ENCODE data around the gene AMD1.

AMD1 gene

DNA sequence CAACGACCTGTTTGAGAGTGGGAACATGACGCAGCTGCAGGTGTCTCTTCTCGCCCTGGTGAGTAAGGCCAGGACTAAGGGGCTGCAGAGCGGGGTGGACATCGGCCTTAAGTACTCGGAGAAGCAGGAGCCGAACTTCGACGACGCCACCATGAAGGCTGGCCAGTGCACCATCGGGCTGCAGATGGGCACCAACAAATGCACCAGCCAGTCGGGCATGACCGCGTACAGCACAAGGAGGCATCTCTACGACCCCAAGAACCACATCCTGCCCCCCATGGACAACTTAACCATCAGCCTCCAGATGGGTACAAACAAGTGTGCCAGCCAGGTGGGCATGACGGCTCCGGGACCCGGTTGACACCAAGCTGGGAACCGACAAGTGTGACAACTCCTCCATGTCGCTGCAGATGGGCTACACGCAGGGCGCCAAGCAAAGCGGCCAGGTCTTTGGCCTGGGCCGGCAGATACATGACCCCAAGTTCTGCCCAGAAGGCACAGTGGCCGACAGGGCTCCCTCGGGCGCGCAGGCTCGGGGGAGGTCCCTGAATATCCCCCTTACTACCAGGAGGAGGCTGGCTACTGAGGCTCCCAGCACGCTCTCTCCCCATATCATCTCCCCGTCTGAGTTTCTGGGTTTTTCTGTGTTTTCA is 15.9 kb upstream of the AMD1 start:
- TF ChIP-seq, protein P1, sequence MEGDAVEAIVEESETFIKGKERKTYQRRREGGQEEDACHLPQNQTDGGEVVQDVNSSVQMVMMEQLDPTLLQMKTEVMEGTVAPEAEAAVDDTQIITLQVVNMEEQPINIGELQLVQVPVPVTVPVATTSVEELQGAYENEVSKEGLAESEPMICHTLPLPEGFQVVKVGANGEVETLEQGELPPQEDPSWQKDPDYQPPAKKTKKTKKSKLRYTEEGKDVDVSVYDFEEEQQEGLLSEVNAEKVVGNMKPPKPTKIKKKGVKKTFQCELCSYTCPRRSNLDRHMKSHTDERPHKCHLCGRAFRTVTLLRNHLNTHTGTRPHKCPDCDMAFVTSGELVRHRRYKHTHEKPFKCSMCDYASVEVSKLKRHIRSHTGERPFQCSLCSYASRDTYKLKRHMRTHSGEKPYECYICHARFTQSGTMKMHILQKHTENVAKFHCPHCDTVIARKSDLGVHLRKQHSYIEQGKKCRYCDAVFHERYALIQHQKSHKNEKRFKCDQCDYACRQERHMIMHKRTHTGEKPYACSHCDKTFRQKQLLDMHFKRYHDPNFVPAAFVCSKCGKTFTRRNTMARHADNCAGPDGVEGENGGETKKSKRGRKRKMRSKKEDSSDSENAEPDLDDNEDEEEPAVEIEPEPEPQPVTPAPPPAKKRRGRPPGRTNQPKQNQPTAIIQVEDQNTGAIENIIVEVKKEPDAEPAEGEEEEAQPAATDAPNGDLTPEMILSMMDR (IDR thresholded peaks at IDR 0.05; ENCODE audit: insufficient read depth, low read length, missing control alignments) = no peak
- CTCF ChIA-PET = no interaction called here
- DNase-seq (ENCODE audit: low read depth, low spot score) = no peak
- POLR2A ChIA-PET = interaction anchor here (1.0 kb wide), 1 partner anchor 16 kb away, joined by 3 read pairs; the partner anchor contains the start of gene AMD1
- no peak overlapping the region for H3K4me3 ChIP-seq (ENCODE audit: low read depth, low read length)

GRCh38 chr6:110859335-110859792 is 15.2 kb upstream of the AMD1 start:
- DNase-seq (ENCODE audit: low read depth, low spot score) = no peak
- POLR2A ChIA-PET = no interaction called here
- no peak overlapping the region for H3K4me3 ChIP-seq (ENCODE audit: low read depth, low read length)

GRCh38 chr6:110864824-110865223 is 9.8 kb upstream of the AMD1 start:
- TF ChIP-seq, protein P1 (IDR thresholded peaks at IDR 0.05; ENCODE audit: insufficient read depth, low read length, missing control alignments) = no peak
- H3K4me3 ChIP-seq (ENCODE audit: low read depth, low read length) = no peak overlapping the region
- no peak for DNase-seq (ENCODE audit: low read depth, low spot score)
- POLR2A ChIA-PET = interaction anchor here (2.4 kb wide), 1 partner anchor 10 kb away, joined by 9 read pairs; the partner anchor contains the start of gene AMD1
- CTCF ChIA-PET = interaction anchor here (1.5 kb wide), 1 partner anchor 9 kb away, joined by 4 read pairs; no protein-coding TSS in a partner anchor

More at GRCh38 chr6:110859335-110859792, 15.2 kb upstream of the AMD1 start:
- CTCF ChIA-PET = no interaction called here
- TF ChIP-seq, protein P1 (IDR thresholded peaks at IDR 0.05; ENCODE audit: insufficient read depth, low read length, missing control alignments) = no peak

DNA sequence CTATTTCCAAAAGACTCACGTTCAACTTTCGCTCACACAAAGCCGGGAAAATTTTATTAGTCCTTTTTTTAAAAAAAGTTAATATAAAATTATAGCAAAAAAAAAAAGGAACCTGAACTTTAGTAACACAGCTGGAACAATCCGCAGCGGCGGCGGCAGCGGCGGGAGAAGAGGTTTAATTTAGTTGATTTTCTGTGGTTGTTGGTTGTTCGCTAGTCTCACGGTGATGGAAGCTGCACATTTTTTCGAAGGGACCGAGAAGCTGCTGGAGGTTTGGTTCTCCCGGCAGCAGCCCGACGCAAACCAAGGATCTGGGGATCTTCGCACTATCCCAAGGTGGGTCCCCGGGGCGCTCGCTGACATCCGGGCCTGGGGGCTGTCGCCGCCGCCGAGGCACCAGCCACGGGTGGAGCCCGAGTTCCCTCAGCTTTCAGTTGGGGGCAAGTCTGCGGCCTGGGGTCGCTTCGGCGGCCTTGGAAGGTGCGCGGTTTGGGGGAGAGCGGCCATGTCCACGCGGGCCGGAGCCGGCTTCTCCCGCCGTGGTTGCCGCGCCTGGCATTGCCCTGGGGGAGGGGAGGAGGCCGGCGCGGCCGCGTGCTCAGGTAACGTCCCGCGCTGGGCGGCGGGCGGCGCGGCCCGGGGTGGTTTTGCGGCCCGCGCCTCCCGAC is 429 bp downstream of the AMD1 start:
- CTCF ChIA-PET = interaction anchor here (0.7 to 1.6 kb wide), 3 partner anchors 8 to 193 kb away, joined by 3 to 15 read pairs (median 3); no protein-coding TSS in a partner anchor
- TF ChIP-seq, protein P1 (IDR thresholded peaks at IDR 0.05; ENCODE audit: insufficient read depth, low read length, missing control alignments) = no peak
- no peak for DNase-seq (ENCODE audit: low read depth, low spot score)
- H3K4me3 ChIP-seq (ENCODE audit: low read depth, low read length) = peak overlapping the region; percentile 85
- POLR2A ChIA-PET = interaction anchor here (0.6 to 4.0 kb wide), 35 partner anchors 9 to 1485 kb away, joined by 3 to 48 read pairs (median 5); partner anchors contain the start of genes CDK19, GTF3C6 and RPF2

DNA sequence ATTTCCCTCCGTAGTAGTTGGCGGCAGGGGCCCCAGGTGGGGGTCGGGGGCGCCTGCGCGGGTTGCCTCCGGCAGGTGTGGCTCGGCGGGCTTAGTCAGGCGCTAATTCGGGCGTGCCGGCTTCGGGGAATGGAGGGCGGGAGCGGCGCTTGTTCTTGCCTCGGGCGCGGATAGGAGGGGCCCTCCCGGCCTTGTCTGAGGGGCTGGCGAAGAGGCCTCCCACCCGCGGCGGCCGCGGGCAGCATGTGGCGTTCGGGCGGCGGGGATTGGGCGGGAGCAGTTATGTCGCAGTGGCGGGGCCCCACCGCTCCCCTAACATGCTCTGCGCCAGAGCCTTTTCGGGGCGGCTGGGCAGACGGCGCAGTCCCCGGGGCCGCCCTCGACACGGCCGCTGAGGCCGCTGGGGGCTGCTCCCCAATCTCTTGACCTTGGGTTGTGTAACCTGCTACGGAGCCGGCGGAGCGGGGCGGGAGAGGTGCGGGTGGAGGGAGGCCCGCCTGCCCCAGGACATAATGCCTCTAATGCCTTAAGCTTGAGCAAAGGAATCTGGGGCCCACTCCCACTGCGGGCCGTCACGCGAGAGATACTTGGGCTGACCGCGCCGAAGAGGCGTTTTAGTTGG is 1.1 kb downstream of the AMD1 start:
- POLR2A ChIA-PET = interaction anchor here (0.6 to 4.0 kb wide), 10 partner anchors 9 to 347 kb away, joined by 3 to 48 read pairs (median 9); partner anchors contain the start of genes CDK19 and GTF3C6
- TF ChIP-seq, protein P1 (IDR thresholded peaks at IDR 0.05; ENCODE audit: insufficient read depth, low read length, missing control alignments) = no peak
- DNase-seq (ENCODE audit: low read depth, low spot score) = no peak
- CTCF ChIA-PET = interaction anchor here (0.9 to 5.0 kb wide), 6 partner anchors 12 to 344 kb away, joined by 3 to 51 read pairs (median 4); no protein-coding TSS in a partner anchor
- H3K4me3 ChIP-seq (ENCODE audit: low read depth, low read length) = peak overlapping the region; percentile 85

Data from AG04449 (cell line).